ACC112 (cell line): ENCODE measurements around the gene GIMAP4.
"Not testable (repeated sequence)": the region's sequence is repeated elsewhere in the genome, so short reads cannot be mapped to it uniquely, and the experiment has no call there.

Experiments used
- H2AFZ ChIP-seq: fragments of 200-600 bp; sonication (generic); one replicate; pipeline ENCODE4 v1.6.0; 2017; ENCODE audit warnings: antibody characterized with exemption, low read length; ENCODE audit not compliant: unreplicated experiment
- H3K27ac ChIP-seq: fragments of 200-600 bp; sonication (generic); 2 replicates; pipeline ENCODE4 v1.5.1; 2014; ENCODE audit warnings: low read depth, mild to moderate bottlenecking, antibody characterized with exemption, low read length, moderate library complexity
- H3K27me3 ChIP-seq: fragments of 200-600 bp; sonication (generic); 2 replicates; pipeline ENCODE4 v1.6.1; 2014; ENCODE audit warnings: mild to moderate bottlenecking, antibody characterized with exemption, low read length, moderate library complexity, mixed read lengths; ENCODE audit not compliant: insufficient read depth
- H3K36me3 ChIP-seq: fragments of 200-600 bp; sonication (generic); 2 replicates; pipeline ENCODE4 v1.6.1; 2016; ENCODE audit warnings: mild to moderate bottlenecking, antibody characterized with exemption, low read length, moderate library complexity, mixed read lengths; ENCODE audit not compliant: insufficient read depth
- H3K4me1 ChIP-seq: fragments of 200-600 bp; sonication (generic); one replicate; pipeline ENCODE4 v1.6.1; 2016; ENCODE audit warnings: low read length, mixed read lengths; ENCODE audit not compliant: insufficient read depth, unreplicated experiment, control insufficient read depth
- H3K4me3 ChIP-seq: fragments of 200-600 bp; sonication (generic); 2 replicates; pipeline ENCODE4 v1.5.1; 2014; ENCODE audit warnings: mild to moderate bottlenecking, low read depth, low read length
- H3K79me2 ChIP-seq: fragments of 200-600 bp; sonication (generic); one replicate; pipeline ENCODE4 v1.6.0; 2016; ENCODE audit warnings: low read length; ENCODE audit not compliant: control insufficient read depth, unreplicated experiment, insufficient read depth

GIMAP4 gene

DNA sequence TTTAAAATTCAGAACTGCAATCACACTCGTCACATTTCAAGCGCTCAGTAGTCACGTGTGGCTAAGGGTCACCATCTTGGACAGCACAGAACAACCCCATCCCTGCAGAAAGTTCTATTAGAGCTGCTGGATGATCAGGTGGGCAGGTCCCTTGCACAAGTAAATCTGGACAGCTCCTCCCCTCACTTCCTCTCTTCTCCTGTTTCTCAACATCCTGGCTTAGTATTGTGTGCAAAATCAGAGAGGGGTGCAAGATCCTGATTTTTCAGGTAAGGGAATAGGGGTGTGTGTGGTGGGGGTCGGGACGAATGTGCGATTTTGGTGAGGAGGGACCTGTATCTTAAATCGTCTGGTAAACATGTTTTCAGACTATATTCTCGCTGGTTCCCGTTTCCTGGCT, at the start of gene GIMAP4:
GIMAP4 (plus strand) TSS at position 222 of the 400 bp plus-strand sequence. CDS start 2,512 bp downstream, outside the sequence.
- H3K79me2 ChIP-seq, result no peaks in the 10 kb centered on the region
- no peaks in the 10 kb centered on the region for H3K27me3 ChIP-seq
- no peaks in the 10 kb centered on the region for H3K4me1 ChIP-seq
- no peak within 1 kb of the TSS for H3K27ac ChIP-seq
- H3K4me3 ChIP-seq, result no peak within 1 kb of the TSS
- H3K36me3 ChIP-seq, result no peaks in the 10 kb centered on the region
- no peak within 1 kb of the TSS for H2AFZ ChIP-seq

DNA sequence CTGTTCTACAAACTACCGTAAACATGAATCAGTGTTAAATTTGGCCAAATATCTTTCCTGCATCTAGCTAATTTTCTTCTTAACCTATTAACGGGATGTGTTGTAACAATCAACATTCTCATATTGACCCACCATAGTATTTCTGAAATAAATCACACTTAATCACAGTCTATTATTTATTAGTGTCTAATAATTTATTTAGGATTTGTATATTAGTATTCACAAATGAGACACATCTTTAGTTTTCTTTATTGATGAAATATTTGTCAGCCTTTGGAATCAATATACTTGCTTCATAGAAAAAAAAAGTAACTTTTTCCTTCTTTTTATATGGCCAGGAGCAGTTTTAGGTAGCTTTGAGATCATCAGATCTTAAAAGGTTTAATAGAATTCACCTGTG, 47.9 kb upstream of the GIMAP4 start:
- no peaks in the 10 kb centered on the region for H3K36me3 ChIP-seq
- H3K79me2 ChIP-seq, result no peaks in the 10 kb centered on the region
- H3K27ac ChIP-seq, result no peak overlapping the region
- no peak overlapping the region for H3K4me3 ChIP-seq
- H3K27me3 ChIP-seq, result no peaks in the 10 kb centered on the region
- no peak overlapping the region for H2AFZ ChIP-seq
- no peaks in the 10 kb centered on the region for H3K4me1 ChIP-seq

DNA sequence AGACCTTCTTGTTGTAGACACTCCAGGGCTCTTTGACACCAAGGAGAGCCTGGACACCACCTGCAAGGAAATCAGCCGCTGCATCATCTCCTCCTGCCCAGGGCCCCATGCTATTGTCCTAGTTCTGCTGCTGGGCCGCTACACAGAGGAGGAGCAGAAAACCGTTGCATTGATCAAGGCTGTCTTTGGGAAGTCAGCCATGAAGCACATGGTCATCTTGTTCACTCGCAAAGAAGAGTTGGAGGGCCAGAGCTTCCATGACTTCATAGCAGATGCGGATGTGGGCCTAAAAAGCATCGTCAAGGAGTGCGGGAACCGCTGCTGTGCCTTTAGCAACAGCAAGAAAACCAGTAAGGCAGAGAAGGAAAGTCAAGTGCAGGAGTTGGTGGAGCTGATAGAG, 47.0 kb upstream of the GIMAP4 start:
- H3K79me2 ChIP-seq, result no peaks in the 10 kb centered on the region
- no peak overlapping the region for H2AFZ ChIP-seq

DNA sequence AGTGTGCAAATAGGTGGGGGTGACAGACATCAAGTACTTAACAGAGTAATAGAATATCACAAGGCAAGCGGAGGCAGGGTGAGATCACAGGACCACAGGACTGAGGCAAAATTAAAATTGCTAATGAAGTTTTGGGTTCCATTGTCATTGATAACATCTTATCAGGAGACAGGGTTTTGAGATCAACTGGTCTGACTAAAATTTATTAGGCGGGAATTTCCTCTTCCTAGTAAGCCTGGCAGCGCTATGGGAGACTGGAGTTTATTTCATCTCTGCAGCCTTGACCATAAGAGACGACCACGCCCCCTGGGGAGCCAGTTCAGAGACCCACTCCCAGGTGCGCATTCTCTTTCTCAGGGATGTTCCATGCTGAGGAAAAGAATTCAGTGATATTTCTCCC, 44.3 kb upstream of the GIMAP4 start:
- not testable (repeated sequence) for H3K4me1 ChIP-seq, H3K36me3 ChIP-seq, H2AFZ ChIP-seq, H3K27ac ChIP-seq, H3K79me2 ChIP-seq, H3K27me3 ChIP-seq, H3K4me3 ChIP-seq

More for the DNA sequence above, 47.0 kb upstream of the GIMAP4 start:
- no peak overlapping the region for H3K4me3 ChIP-seq
- H3K4me1 ChIP-seq, result no peaks in the 10 kb centered on the region
- H3K27ac ChIP-seq, result no peak overlapping the region
- no peaks in the 10 kb centered on the region for H3K36me3 ChIP-seq
- H3K27me3 ChIP-seq, result no peaks in the 10 kb centered on the region

DNA sequence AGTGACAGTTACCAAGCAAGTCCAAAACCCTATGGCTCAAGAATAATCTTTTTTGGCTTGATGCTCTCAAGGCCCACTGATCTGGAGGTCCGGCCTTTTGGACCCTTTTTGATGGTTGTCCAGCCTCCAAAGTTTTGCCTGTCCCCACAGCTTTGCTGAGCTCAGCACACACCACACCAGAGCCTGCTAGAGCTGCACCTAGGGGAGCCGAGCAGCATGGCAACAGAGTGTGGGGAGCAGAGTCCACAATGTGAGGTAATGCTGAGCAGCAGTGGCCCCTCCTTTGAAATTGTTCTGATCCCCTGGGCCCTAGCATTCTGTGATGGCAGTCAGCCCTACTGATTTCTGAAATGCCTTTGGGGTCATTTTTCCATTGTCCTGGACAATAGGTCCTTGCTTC, 43.2 kb upstream of the GIMAP4 start:
- H3K4me3 ChIP-seq, result no peak overlapping the region
- H3K27me3 ChIP-seq, result no peaks in the 10 kb centered on the region
- no peaks in the 10 kb centered on the region for H3K4me1 ChIP-seq
- no peaks in the 10 kb centered on the region for H3K36me3 ChIP-seq
- H2AFZ ChIP-seq, result no peak overlapping the region
- no peaks in the 10 kb centered on the region for H3K79me2 ChIP-seq
- no peak overlapping the region for H3K27ac ChIP-seq

DNA sequence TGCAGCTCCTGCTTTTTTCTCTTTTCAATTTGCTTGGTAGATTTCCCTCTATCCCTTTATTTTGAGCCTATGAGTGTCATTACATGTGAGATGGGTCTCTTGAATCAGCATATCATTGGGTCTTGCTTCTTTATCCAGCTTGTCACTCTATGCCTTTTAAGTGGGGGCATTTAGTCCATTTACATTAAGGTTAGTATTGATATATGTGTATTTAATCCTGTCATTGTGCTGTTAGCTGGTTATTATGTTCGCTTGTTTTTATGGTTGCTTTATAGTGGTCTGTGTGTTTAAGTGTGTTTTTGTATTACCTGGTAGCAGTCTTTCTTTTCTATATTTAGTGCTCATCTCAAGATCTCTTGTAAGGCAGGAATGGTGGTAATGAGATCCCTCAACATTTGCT, 35.5 kb upstream of the GIMAP4 start:
- no peaks in the 10 kb centered on the region for H3K36me3 ChIP-seq
- no peak overlapping the region for H3K4me3 ChIP-seq
- no peaks in the 10 kb centered on the region for H3K79me2 ChIP-seq
- H3K4me1 ChIP-seq, result no peaks in the 10 kb centered on the region
- no peaks in the 10 kb centered on the region for H3K27me3 ChIP-seq
- no peak overlapping the region for H3K27ac ChIP-seq
- H2AFZ ChIP-seq, result no peak overlapping the region

DNA sequence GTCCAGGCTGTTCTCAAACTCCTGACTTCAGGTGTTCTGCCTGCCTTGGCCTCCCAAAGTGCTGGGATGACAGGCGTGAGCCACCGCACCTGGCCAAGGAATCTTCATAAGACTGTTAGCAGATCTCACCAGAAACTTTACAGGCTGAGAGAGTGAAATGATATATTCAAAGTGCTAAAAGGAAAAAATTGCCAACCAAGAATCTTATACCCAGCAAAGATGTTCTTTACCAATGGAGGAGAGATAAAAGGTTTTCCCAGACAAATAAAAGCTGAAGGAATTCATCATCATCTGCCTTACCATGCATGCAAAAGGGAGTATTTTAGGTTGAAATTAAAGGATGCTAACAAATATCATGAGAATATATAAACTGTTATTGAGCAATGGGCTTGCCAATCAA, 28.9 kb upstream of the GIMAP4 start:
- H3K79me2 ChIP-seq, result no peaks in the 10 kb centered on the region

DNA sequence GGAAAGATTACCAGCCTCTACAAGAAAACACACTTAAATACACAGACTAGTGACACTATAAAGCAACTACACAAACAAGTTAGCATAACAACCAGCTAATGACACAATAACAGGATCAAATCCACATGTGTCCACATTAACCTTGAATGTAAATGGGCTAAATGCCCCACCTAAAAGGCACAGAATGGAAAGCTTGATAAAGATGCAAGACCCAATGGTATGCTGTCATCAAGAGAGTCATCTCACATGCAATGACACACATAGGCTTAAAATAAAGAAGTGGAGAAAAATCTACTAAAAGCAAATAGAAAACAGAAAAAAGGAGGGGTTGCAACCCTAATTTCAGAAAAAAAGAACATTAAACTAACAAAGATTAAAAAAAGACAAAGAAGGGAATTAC, 14.0 kb upstream of the GIMAP4 start:
- no peak overlapping the region for H2AFZ ChIP-seq
- no peak overlapping the region for H3K27ac ChIP-seq
- no peak overlapping the region for H3K4me3 ChIP-seq
- H3K4me1 ChIP-seq, result no peaks in the 10 kb centered on the region
- H3K36me3 ChIP-seq, result no peaks in the 10 kb centered on the region
- H3K79me2 ChIP-seq, result no peaks in the 10 kb centered on the region
- no peaks in the 10 kb centered on the region for H3K27me3 ChIP-seq

More for the DNA sequence above, 28.9 kb upstream of the GIMAP4 start:
- no peaks in the 10 kb centered on the region for H3K4me1 ChIP-seq
- no peaks in the 10 kb centered on the region for H3K36me3 ChIP-seq
- no peak overlapping the region for H2AFZ ChIP-seq
- H3K27me3 ChIP-seq, result no peaks in the 10 kb centered on the region
- no peak overlapping the region for H3K4me3 ChIP-seq
- H3K27ac ChIP-seq, result no peak overlapping the region

DNA sequence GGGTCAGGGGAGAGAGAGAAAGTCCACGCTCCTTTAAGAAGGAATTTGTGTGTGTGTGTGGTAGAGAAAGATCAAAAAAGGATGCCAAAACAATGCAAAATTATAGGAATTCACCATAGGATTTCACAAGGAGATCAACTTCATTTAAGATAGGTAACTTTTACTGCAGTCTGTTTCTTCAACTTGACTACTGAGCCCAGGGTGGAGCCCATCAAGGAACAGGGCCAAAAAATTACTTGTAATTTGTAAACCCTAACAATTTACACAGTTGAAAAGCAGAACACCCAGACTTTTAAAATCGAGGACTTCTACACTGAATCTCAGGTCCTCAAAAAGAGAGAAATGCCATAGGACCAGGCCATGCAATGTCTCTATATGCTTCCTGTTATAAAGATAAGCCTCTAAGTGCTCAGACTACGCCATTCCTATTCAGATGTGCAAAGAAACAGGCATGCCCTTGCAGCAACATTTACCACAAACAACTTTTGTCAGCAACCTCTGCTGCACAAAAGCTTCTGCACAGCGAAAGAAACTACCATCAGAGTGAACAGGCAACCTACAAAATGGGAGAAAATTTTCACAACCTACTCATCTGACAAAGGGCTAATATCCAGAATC, 10.6 kb upstream of the GIMAP4 start:
- Histone ChIP-seq H3K27ac (no peak overlapping the region), H2AFZ (no peak overlapping the region), H3K27me3 (no peaks in the 10 kb centered on the region), H3K36me3 (no peaks in the 10 kb centered on the region), H3K79me2 (no peaks in the 10 kb centered on the region), H3K4me1 (no peaks in the 10 kb centered on the region), H3K4me3 (no peak overlapping the region)

DNA sequence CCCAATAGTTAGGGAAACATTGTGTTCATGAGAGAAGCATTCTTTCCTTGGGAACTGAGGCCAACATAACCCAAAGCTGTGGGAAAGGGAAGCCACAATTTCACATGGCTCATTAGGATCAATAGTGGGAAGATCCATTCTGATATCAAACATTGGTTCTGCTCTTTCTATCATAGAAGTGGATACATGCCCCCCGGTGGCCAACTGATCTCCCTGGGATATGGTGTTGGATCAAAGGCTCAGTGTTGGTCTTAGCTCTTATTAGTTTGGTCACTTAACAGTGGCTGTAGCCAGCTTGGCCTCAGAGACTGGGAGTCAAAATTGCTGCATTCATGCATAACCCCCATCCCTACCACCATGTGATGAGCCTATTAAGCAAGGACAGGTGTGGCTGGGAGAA, 6.7 kb upstream of the GIMAP4 start:
- Histone ChIP-seq H3K4me1 (no peaks in the 10 kb centered on the region), H3K79me2 (no peaks in the 10 kb centered on the region), H3K27me3 (no peaks in the 10 kb centered on the region), H3K36me3 (no peaks in the 10 kb centered on the region), H2AFZ (no peak overlapping the region), H3K4me3 (no peak overlapping the region), H3K27ac (no peak overlapping the region)

DNA sequence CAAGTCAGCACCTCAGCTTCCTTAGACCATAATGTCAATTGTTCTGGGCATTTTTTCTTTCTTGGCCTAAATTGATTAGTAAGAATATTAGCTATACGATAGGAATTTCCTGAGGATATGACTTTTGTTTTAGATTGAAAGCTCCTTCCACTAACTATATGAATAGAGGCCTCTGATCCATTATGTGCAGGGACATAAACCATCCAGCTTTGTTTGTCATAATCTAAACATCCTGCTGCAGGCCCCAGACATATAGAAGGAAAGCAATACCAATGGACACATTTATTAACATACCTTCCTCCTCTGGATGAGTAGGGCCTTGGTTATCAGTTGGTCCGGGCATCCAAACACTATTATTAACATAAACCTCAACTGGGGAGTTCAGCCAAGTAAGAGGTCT, 4.3 kb upstream of the GIMAP4 start:
- Histone ChIP-seq H3K36me3 (no peaks in the 10 kb centered on the region), H3K27ac (no peak overlapping the region), H3K4me3 (no peak overlapping the region), H3K4me1 (no peaks in the 10 kb centered on the region), H3K27me3 (no peaks in the 10 kb centered on the region), H3K79me2 (no peaks in the 10 kb centered on the region), H2AFZ (no peak overlapping the region)
